GM23338 (cell line): Measurements from ENCODE around the gene CLK3. TPM values are rescaled to one million over a fixed set of nuclear protein-coding genes. Genes with fewer than 3 reads are reported as not detected.

Source experiments
- ATAC-seq: fragments of 200-7000 bp; cut with Tn5 transposase; 3 replicates; pipeline ENCODE4 v1.9.1; 2020
- DNase-seq: peaks from one replicate; pipeline ENCODE4 v3.0.0-alpha.2; 2015; ENCODE audit warnings: low spot score
- H2AFZ ChIP-seq: fragments of 200-600 bp; sonication (generic); 2 replicates; pipeline ENCODE4 v1.8.0; 2016; ENCODE audit warnings: antibody characterized with exemption, mild to moderate bottlenecking, moderate library complexity
- H3F3A ChIP-seq: fragments of 200-600 bp; sonication (generic); replicated peaks from 2 replicates; pipeline ENCODE4 v1.8.0; 2017; ENCODE audit warnings: antibody characterized with exemption, mixed run types, low read depth
- H3K27ac ChIP-seq: fragments of 200-600 bp; sonication (generic); 2 replicates; pipeline ENCODE4 v1.6.1; 2016; ENCODE audit warnings: low read depth
- H3K27me3 ChIP-seq: fragments of 200-600 bp; sonication (generic); 2 replicates; pipeline ENCODE4 v1.8.0; 2016; ENCODE audit warnings: mild to moderate bottlenecking, mixed run types, moderate library complexity; ENCODE audit not compliant: insufficient read depth
- H3K36me3 ChIP-seq: fragments of 200-600 bp; sonication (generic); 2 replicates; pipeline ENCODE4 v1.8.0; 2016; ENCODE audit warnings: mild to moderate bottlenecking; ENCODE audit not compliant: insufficient read depth
- H3K4me1 ChIP-seq: fragments of 200-600 bp; sonication (generic); 2 replicates; pipeline ENCODE4 v1.8.0; 2016; ENCODE audit warnings: mild to moderate bottlenecking, moderate library complexity; ENCODE audit not compliant: insufficient read depth
- H3K4me2 ChIP-seq: fragments of 200-600 bp; sonication (generic); 2 replicates; pipeline ENCODE4 v1.7.1; 2017; ENCODE audit warnings: mixed run types
- H3K4me3 ChIP-seq: fragments of 200-600 bp; sonication (generic); 2 replicates; pipeline ENCODE4 v1.6.1; 2016; ENCODE audit warnings: mixed run types
- H3K79me2 ChIP-seq: fragments of 200-600 bp; sonication (generic); replicated peaks from 2 replicates; pipeline ENCODE4 v1.8.0; 2017; ENCODE audit warnings: mild to moderate bottlenecking; ENCODE audit not compliant: insufficient read depth
- H3K9me2 ChIP-seq: fragments of 200-600 bp; sonication (generic); 2 replicates; pipeline ENCODE4 v1.8.0; 2017; ENCODE audit not compliant: insufficient read depth
- H4K20me1 ChIP-seq: fragments of 200-600 bp; sonication (generic); replicated peaks from 2 replicates; pipeline ENCODE4 v1.8.0; 2017; ENCODE audit warnings: mild to moderate bottlenecking; ENCODE audit not compliant: insufficient read depth
- H3K27ac Mint-ChIP-seq: 2 replicates; pipeline ENCODE4 v1.8.0; 2020; ENCODE audit warnings: inconsistent platforms, mild to moderate bottlenecking, moderate library complexity, mixed read lengths
- H3K27me3 Mint-ChIP-seq: 3 replicates; pipeline ENCODE4 v1.8.0; 2022; ENCODE audit warnings: low read depth, mild to moderate bottlenecking, moderate library complexity, mixed read lengths, inconsistent platforms; ENCODE audit not compliant: insufficient read depth, poor library complexity
- H3K36me3 Mint-ChIP-seq: 3 replicates; pipeline ENCODE4 v1.8.0; 2021; ENCODE audit warnings: low read depth, mild to moderate bottlenecking, inconsistent platforms, moderate library complexity, mixed read lengths
- H3K4me1 Mint-ChIP-seq: 3 replicates; pipeline ENCODE4 v1.8.0; 2020; ENCODE audit warnings: mild to moderate bottlenecking, inconsistent platforms, mixed read lengths
- H3K4me3 Mint-ChIP-seq: 3 replicates; pipeline ENCODE4 v1.8.0; 2021; ENCODE audit warnings: moderate library complexity, mild to moderate bottlenecking, inconsistent platforms, mixed read lengths
- H3K9me3 Mint-ChIP-seq: 3 replicates; pipeline ENCODE4 v1.8.0; 2020; ENCODE audit warnings: moderate library complexity, mild to moderate bottlenecking, inconsistent platforms, mixed read lengths
- CREB1 ChIP-seq: fragments of 250-450 bp; sonication (Bioruptor Pico); IDR thresholded peaks from 2 replicates; pipeline ENCODE4 v1.5.0; 2020; ENCODE audit warnings: low read depth, mild to moderate bottlenecking, moderate library complexity
- EZH2 ChIP-seq: fragments of 200-600 bp; sonication (generic); IDR thresholded peaks from one replicate; pipeline ENCODE4 v1.8.0; 2017; ENCODE audit warnings: antibody characterized with exemption, mild to moderate bottlenecking, low read depth; ENCODE audit not compliant: unreplicated experiment
- EZH2phosphoT487 ChIP-seq: fragments of 200-600 bp; sonication (generic); IDR thresholded peaks from one replicate; pipeline ENCODE4 v1.8.1; 2018; ENCODE audit warnings: antibody characterized with exemption; ENCODE audit not compliant: unreplicated experiment
- JUNB ChIP-seq: IDR thresholded peaks from one replicate; pipeline ENCODE4 v1.6.1; 2016; ENCODE audit warnings: antibody characterized with exemption; ENCODE audit not compliant: unreplicated experiment
- NANOG ChIP-seq: IDR thresholded peaks from 2 replicates; pipeline ENCODE4 v1.6.1; 2016; ENCODE audit warnings: antibody characterized with exemption, borderline replicate concordance
- POLR2AphosphoS5 ChIP-seq: IDR thresholded peaks from 2 replicates; pipeline ENCODE4 v1.6.1; 2016; ENCODE audit warnings: antibody characterized with exemption, low read depth
- STAT1 ChIP-seq: IDR thresholded peaks from one replicate; pipeline ENCODE4 v1.6.1; 2016; ENCODE audit warnings: antibody characterized with exemption; ENCODE audit not compliant: unreplicated experiment
- ZNF114 ChIP-seq: fragments of 250-450 bp; sonication (Bioruptor Pico); IDR thresholded peaks from 2 replicates; pipeline ENCODE4 v1.5.0; 2020; ENCODE audit warnings: mild to moderate bottlenecking, moderate library complexity
- ZNF331 ChIP-seq: fragments of 250-450 bp; sonication (Bioruptor Pico); IDR thresholded peaks from 2 replicates; pipeline ENCODE4 v1.5.0; 2020; ENCODE audit warnings: low read depth, mild to moderate bottlenecking, moderate library complexity
- polyA plus RNA-seq: library from polyadenylated mRNA; unstranded; fragments of >200 nt; fragmentation: Nextera tagmentation; extraction: Ambion mirVana; gene quantifications from 2 replicates; pipeline ENCODE4 v1.2.1, GENCODE V29; 2016
- total RNA-seq: library from RNA; depleted of rRNA; stranded (reverse); fragments of >200 nt; shearing (Covaris generic); gene quantifications from 2 replicates; pipeline ENCODE4 v1.2.3, GENCODE V29; 2014
- TF ChIP-seq, protein P1 (sequence below), 2 experiments: fragments of 200-600 bp in 1 of 2; sonication (generic) in 1 of 2; conservative IDR thresholded peaks; 2 replicates each; pipeline versions ENCODE4 v1.5.1 to v1.6.1; 2016 to 2017; ENCODE audit warnings: antibody characterized with exemption in 2 of 2, low read depth in 2 of 2, mild to moderate bottlenecking in 2 of 2, moderate library complexity in 1 of 2
- TF ChIP-seq, protein P2 (sequence below): fragments of 250-450 bp; sonication (Bioruptor Pico); IDR thresholded peaks from 2 replicates; pipeline ENCODE4 v1.5.0; 2020; ENCODE audit warnings: mild to moderate bottlenecking, moderate library complexity
- TF ChIP-seq, protein P3 (sequence below): IDR thresholded peaks from 2 replicates; pipeline ENCODE4 v1.6.1; 2016; ENCODE audit warnings: antibody characterized with exemption

CLK3 gene
- total and polyA plus RNA-seq, 2 experiments from 2014 or later, result 40.7 to 67.7 TPM

GRCh38 chr15:74598126-74598842, 17.4 kb upstream of the CLK3 start:
- TF ChIP-seq EZH2 (no peak), JUNB (no peak), POLR2AphosphoS5 (peak; percentile 98)
- peak; percentile 91 for ATAC-seq
- peak; percentile 95 for DNase-seq
- peaks cover 8% of the 10 kb centered on the region for H3K27me3 Mint-ChIP-seq
- H3K4me2 ChIP-seq, result peak overlapping the region; percentile 70
- peaks cover 6% of the 10 kb centered on the region; the same call in 1 of the 2 replicates for H4K20me1 ChIP-seq
- H3K4me1 Mint-ChIP-seq, result peaks cover 15% of the 10 kb centered on the region
- no peak overlapping the region for H2AFZ ChIP-seq
- H3K9me3 Mint-ChIP-seq, result no peaks in the 10 kb centered on the region; the same call in 2 of the 3 replicates
- H3K27me3 ChIP-seq, result no peaks in the 10 kb centered on the region
- peaks cover 35% of the 10 kb centered on the region for H3K36me3 Mint-ChIP-seq
- H3K4me3 ChIP-seq, result peak overlapping the region; percentile 49
- H3K79me2 ChIP-seq, result no peaks in the 10 kb centered on the region
- H3K4me1 ChIP-seq, result peaks cover 11% of the 10 kb centered on the region
- H3K4me3 Mint-ChIP-seq, result peak overlapping the region; percentile 83
- H3K36me3 ChIP-seq, result peaks cover 9% of the 10 kb centered on the region
- peak overlapping the region; percentile 87 for H3K27ac ChIP-seq
- no peaks in the 10 kb centered on the region for H3K9me2 ChIP-seq
- H3F3A ChIP-seq, result peaks cover 15% of the 10 kb centered on the region
- H3K27ac Mint-ChIP-seq, result peak overlapping the region; percentile 93

DNA sequence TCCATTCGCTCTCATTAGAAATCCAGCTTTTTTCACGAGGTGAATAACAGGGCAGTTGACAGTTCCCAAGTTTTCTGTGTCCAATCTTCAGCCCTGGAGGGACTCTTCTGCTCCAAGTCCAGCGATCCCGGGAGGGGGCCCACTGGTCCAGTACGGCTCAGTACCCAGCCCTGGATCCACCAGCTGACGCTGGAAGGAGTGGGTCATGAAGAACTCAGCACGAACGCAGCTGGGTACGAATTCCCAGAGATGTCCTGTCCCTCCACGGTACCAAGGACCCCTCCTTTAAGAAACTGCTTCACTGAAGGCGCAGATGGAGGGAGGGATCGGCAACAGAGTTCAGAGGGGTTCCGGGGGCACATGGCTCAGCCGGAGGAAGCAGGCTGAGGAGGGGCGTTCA, 16.5 kb upstream of the CLK3 start:
- peaks cover 12% of the 10 kb centered on the region; the same call in 1 of the 2 replicates for H3F3A ChIP-seq
- H3K9me2 ChIP-seq, result no peaks in the 10 kb centered on the region
- H3K27ac ChIP-seq, result no peak overlapping the region
- ATAC-seq (no peak), DNase-seq (no peak)
- Mint-ChIP-seq H3K27ac (no peak overlapping the region), H3K27me3 (peaks cover 8% of the 10 kb centered on the region), H3K4me1 (peaks cover 15% of the 10 kb centered on the region), H3K9me3 (no peaks in the 10 kb centered on the region; the same call in 2 of the 3 replicates), H3K36me3 (peaks cover 30% of the 10 kb centered on the region), H3K4me3 (peak overlapping the region; percentile 83)
- H3K4me2 ChIP-seq, result peak overlapping the region; percentile 70
- H3K36me3 ChIP-seq, result no peaks in the 10 kb centered on the region
- no peaks in the 10 kb centered on the region for H3K27me3 ChIP-seq
- H3K4me1 ChIP-seq, result peaks cover 11% of the 10 kb centered on the region
- peak overlapping the region; percentile 49; the same call in 1 of the 2 replicates for H3K4me3 ChIP-seq
- no peaks in the 10 kb centered on the region for H4K20me1 ChIP-seq
- no peaks in the 10 kb centered on the region for H3K79me2 ChIP-seq
- H2AFZ ChIP-seq, result no peak overlapping the region
- TF ChIP-seq STAT1 (no peak), NANOG (no peak), POLR2AphosphoS5 (no peak), ZNF331 (CRISPR knock-in tag) (no peak), ZNF114 (no peak), CREB1 (CRISPR knock-in tag) (no peak), EZH2phosphoT487 (no peak), JUNB (no peak), EZH2 (no peak)
- TF ChIP-seq, protein P1, sequence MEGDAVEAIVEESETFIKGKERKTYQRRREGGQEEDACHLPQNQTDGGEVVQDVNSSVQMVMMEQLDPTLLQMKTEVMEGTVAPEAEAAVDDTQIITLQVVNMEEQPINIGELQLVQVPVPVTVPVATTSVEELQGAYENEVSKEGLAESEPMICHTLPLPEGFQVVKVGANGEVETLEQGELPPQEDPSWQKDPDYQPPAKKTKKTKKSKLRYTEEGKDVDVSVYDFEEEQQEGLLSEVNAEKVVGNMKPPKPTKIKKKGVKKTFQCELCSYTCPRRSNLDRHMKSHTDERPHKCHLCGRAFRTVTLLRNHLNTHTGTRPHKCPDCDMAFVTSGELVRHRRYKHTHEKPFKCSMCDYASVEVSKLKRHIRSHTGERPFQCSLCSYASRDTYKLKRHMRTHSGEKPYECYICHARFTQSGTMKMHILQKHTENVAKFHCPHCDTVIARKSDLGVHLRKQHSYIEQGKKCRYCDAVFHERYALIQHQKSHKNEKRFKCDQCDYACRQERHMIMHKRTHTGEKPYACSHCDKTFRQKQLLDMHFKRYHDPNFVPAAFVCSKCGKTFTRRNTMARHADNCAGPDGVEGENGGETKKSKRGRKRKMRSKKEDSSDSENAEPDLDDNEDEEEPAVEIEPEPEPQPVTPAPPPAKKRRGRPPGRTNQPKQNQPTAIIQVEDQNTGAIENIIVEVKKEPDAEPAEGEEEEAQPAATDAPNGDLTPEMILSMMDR (conservative IDR thresholded peaks at IDR 0.05; ENCODE audit: low read depth in 2 of 2), result no peak
- TF ChIP-seq, protein P2, sequence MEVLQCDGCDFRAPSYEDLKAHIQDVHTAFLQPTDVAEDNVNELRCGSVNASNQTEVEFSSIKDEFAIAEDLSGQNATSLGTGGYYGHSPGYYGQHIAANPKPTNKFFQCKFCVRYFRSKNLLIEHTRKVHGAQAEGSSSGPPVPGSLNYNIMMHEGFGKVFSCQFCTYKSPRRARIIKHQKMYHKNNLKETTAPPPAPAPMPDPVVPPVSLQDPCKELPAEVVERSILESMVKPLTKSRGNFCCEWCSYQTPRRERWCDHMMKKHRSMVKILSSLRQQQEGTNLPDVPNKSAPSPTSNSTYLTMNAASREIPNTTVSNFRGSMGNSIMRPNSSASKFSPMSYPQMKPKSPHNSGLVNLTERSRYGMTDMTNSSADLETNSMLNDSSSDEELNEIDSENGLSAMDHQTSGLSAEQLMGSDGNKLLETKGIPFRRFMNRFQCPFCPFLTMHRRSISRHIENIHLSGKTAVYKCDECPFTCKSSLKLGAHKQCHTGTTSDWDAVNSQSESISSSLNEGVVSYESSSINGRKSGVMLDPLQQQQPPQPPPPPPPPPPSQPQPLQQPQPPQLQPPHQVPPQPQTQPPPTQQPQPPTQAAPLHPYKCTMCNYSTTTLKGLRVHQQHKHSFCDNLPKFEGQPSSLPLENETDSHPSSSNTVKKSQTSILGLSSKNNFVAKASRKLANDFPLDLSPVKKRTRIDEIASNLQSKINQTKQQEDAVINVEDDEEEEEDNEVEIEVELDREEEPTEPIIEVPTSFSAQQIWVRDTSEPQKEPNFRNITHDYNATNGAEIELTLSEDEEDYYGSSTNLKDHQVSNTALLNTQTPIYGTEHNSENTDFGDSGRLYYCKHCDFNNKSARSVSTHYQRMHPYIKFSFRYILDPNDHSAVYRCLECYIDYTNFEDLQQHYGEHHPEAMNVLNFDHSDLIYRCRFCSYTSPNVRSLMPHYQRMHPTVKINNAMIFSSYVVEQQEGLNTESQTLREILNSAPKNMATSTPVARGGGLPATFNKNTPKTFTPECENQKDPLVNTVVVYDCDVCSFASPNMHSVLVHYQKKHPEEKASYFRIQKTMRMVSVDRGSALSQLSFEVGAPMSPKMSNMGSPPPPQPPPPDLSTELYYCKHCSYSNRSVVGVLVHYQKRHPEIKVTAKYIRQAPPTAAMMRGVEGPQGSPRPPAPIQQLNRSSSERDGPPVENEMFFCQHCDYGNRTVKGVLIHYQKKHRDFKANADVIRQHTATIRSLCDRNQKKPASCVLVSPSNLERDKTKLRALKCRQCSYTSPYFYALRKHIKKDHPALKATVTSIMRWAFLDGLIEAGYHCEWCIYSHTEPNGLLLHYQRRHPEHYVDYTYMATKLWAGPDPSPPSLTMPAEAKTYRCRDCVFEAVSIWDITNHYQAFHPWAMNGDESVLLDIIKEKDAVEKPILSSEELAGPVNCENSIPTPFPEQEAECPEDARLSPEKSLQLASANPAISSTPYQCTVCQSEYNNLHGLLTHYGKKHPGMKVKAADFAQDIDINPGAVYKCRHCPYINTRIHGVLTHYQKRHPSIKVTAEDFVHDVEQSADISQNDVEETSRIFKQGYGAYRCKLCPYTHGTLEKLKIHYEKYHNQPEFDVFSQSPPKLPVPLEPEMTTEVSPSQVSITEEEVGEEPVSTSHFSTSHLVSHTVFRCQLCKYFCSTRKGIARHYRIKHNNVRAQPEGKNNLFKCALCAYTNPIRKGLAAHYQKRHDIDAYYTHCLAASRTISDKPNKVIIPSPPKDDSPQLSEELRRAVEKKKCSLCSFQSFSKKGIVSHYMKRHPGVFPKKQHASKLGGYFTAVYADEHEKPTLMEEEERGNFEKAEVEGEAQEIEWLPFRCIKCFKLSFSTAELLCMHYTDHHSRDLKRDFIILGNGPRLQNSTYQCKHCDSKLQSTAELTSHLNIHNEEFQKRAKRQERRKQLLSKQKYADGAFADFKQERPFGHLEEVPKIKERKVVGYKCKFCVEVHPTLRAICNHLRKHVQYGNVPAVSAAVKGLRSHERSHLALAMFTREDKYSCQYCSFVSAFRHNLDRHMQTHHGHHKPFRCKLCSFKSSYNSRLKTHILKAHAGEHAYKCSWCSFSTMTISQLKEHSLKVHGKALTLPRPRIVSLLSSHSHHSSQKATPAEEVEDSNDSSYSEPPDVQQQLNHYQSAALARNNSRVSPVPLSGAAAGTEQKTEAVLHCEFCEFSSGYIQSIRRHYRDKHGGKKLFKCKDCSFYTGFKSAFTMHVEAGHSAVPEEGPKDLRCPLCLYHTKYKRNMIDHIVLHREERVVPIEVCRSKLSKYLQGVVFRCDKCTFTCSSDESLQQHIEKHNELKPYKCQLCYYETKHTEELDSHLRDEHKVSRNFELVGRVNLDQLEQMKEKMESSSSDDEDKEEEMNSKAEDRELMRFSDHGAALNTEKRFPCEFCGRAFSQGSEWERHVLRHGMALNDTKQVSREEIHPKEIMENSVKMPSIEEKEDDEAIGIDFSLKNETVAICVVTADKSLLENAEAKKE, result no peak
- TF ChIP-seq, protein P3, sequence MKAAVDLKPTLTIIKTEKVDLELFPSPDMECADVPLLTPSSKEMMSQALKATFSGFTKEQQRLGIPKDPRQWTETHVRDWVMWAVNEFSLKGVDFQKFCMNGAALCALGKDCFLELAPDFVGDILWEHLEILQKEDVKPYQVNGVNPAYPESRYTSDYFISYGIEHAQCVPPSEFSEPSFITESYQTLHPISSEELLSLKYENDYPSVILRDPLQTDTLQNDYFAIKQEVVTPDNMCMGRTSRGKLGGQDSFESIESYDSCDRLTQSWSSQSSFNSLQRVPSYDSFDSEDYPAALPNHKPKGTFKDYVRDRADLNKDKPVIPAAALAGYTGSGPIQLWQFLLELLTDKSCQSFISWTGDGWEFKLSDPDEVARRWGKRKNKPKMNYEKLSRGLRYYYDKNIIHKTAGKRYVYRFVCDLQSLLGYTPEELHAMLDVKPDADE, result no peak
